ENCODE data around the gene OR56B4.
"Not testable (repeated sequence)": the region's sequence is repeated elsewhere in the genome, so short reads cannot be mapped to it uniquely, and the experiment has no call there.

Gene OR56B4

DNA sequence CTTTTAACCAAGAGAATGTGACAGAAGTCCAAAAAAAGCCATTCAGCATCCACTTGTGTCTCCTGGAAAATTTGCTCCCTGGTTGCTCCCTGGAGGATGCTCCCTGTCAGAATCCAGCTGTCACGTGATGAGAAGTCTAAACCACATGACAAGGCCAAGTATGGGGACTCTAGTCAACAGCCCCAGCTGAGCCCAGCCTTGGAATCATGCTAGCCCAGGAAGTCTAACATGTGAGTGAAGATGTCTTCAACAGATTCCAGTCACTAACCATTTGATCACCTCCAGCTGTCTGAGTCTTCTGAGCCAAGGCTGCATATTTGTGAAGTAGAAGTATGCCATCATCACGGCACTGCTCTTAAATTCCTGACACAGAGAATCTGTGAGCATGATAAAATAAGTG, 4.2 kb downstream of the OR56B4 start:
- in situ Hi-C loops (cut with MboI; ENCODE audit: low sequenced_read_pairs), result no loop called here

DNA sequence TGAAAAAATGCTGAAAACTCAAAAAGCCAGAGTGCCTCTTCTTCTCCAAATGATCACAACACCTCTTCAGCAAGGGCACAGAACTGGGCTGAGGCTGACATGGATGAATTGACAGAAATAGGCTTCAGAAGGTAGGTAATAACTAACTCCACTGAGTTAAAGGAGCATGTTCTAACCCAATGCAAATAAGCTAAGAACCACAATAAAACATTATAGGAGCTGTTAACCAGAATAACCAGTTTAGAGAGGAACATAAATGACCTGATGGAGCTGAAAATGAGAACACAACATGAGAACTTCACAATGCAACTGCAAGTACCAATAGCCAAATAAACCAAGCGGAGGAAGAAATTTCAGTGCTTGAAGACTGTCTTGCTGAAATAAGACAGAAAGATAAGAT, 9.2 kb downstream of the OR56B4 start:
- no peaks in the 10 kb centered on the region for H3K9me3 ChIP-seq
- no peaks in the 10 kb centered on the region for H3K36me3 ChIP-seq (replicated peaks)
- no peak for DNase-seq (ENCODE audit: low spot score in 2 of 2)
- no peaks in the 10 kb centered on the region for H3K4me1 ChIP-seq
- H3K27me3 ChIP-seq (ENCODE audit: low read depth), result no peaks in the 10 kb centered on the region
- in situ Hi-C loops (cut with MboI; ENCODE audit: low sequenced_read_pairs), result no loop called here
- H3K4me3 ChIP-seq, result no peak overlapping the region

More for the DNA sequence above, 4.2 kb downstream of the OR56B4 start:
- H3K4me1 ChIP-seq, result no peaks in the 10 kb centered on the region
- no peaks in the 10 kb centered on the region for H3K36me3 ChIP-seq (replicated peaks)
- no peaks in the 10 kb centered on the region; the same call in 1 of the 2 replicates for H3K27me3 ChIP-seq (ENCODE audit: low read depth)
- H3K9me3 ChIP-seq, result no peaks in the 10 kb centered on the region
- no peak for DNase-seq (ENCODE audit: low spot score in 2 of 2)
- no peak overlapping the region for H3K4me3 ChIP-seq

DNA sequence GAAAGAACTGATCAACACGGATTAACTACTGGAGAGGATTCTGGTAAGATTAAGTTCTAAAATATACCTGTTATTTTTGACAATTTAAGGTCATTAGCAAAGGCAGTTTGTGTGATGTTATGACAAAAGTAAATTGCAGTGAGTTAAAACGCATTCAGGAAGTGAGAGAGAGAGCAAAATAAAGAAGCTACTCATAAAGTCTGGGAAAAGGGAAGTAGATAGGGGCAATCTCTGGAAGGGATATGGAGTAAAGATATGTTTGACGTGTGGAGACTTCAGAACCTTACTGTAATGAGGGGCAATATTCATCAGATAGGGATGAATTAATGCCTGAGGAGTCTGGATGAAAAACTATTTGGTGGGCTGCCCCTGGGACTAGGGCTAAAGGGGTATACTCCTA, 16.8 kb downstream of the OR56B4 start:
- no peaks in the 10 kb centered on the region for H3K27me3 ChIP-seq (ENCODE audit: low read depth)
- no peak overlapping the region for H3K4me3 ChIP-seq
- DNase-seq (ENCODE audit: low spot score in 2 of 2), result no peak
- in situ Hi-C loops (cut with MboI; ENCODE audit: low sequenced_read_pairs), result no loop called here
- H3K4me1 ChIP-seq, result no peaks in the 10 kb centered on the region
- H3K9me3 ChIP-seq, result no peaks in the 10 kb centered on the region
- no peaks in the 10 kb centered on the region for H3K36me3 ChIP-seq (replicated peaks)

DNA sequence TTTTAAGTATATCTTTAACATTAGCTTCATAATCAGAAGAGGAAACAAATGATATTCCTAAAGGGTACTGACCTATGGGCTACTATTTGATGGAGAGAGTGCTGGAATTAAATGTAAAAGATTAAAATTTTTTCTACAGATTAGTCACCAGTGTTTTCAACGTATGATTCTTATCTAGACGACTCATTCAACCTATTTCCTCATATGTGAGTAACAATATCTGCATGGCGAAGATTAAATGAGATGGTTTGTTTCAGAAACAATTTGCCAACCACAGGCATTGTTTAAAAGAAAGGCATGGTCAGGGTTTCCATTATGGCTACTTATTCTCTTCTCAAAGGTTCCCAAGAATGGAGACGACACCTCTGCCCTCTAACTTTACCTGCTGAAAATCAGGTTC, 20.4 kb downstream of the OR56B4 start:
- in situ Hi-C loops (cut with MboI; ENCODE audit: low sequenced_read_pairs), result no loop called here
- Histone ChIP-seq H3K27me3 (ENCODE audit: low read depth) (no peaks in the 10 kb centered on the region; the same call in 1 of the 2 replicates), H3K4me1 (no peaks in the 10 kb centered on the region), H3K9me3 (no peaks in the 10 kb centered on the region), H3K4me3 (no peak overlapping the region), H3K36me3 (replicated peaks) (no peaks in the 10 kb centered on the region)
- DNase-seq (ENCODE audit: low spot score in 2 of 2), result no peak

DNA sequence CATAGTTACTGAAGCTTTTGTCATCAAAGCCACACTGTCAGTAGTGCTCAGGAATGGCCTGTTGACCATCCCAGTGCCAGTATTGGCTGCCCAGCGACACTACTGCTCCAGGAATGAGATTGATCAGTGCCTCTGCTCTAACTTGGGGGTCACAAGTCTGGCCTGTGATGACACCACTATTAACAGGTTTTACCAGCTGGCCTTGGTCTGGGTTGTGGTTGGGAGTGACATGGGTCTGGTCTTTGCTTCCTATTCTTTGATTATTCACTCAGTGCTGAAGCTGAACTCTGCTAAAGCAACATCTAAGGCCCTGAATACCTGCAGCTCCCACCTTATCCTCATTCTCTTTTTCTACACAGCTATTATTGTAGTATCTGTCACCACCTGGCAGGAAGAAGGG, 21.5 kb downstream of the OR56B4 start:
- Histone ChIP-seq H3K9me3 (no peaks in the 10 kb centered on the region), H3K4me1 (no peaks in the 10 kb centered on the region), H3K36me3 (replicated peaks) (no peaks in the 10 kb centered on the region), H3K4me3 (no peak overlapping the region), H3K27me3 (ENCODE audit: low read depth) (no peaks in the 10 kb centered on the region; the same call in none of the 2 replicates)
- no peak for DNase-seq (ENCODE audit: low spot score in 2 of 2)
- in situ Hi-C loops (cut with MboI; ENCODE audit: low sequenced_read_pairs), result no loop called here

DNA sequence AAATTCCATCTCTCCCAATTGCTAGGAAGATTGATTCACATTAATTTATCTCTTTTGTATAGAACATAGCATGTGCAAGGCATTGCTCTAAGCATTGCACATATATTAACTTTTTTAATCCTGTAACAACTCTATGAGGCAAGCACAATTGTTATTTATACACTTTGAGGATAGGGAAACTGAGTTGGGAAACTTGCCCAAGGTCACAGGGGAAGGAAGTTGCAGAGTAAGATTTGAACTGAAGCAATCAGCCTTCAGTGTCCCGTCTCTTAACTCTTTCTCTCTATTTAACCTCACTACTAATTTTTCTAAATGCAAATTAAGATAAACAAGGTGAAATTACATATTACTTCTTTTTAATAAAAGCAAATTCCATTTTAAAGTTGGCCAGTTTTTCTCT, 22.2 kb downstream of the OR56B4 start:
- Histone ChIP-seq H3K36me3 (replicated peaks) (no peaks in the 10 kb centered on the region), H3K4me1 (no peaks in the 10 kb centered on the region), H3K27me3 (ENCODE audit: low read depth) (peaks cover 2% of the 10 kb centered on the region), H3K4me3 (no peak overlapping the region), H3K9me3 (no peaks in the 10 kb centered on the region)
- in situ Hi-C loops (cut with MboI; ENCODE audit: low sequenced_read_pairs), result no loop called here
- DNase-seq (ENCODE audit: low spot score in 2 of 2), result no peak

DNA sequence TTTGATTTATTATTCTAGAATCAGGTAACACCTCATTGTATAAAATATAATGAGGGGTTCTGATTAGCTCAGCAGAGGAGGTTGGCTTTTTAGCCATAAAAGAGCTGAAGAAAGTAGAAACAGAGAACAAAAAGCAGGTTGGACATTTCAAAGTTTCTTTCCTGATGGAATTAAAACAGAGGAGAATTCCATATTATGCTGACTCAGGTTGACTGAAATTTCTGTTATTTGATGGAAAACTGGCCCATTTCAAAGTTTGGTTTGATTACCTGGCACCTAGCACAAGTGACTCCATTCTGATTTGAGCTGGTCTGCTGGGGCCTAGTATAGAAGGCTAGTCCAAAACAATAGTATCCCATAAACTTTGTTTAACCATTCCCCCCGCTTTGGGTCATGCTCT, 24.9 kb downstream of the OR56B4 start:
- Histone ChIP-seq H3K4me3 (no peak overlapping the region), H3K9me3 (no peaks in the 10 kb centered on the region), H3K27me3 (ENCODE audit: low read depth) (peaks cover 12% of the 10 kb centered on the region), H3K4me1 (no peaks in the 10 kb centered on the region), H3K36me3 (replicated peaks) (no peaks in the 10 kb centered on the region)
- DNase-seq (ENCODE audit: low spot score in 2 of 2), result no peak
- in situ Hi-C loops (cut with MboI; ENCODE audit: low sequenced_read_pairs), result no loop called here

DNA sequence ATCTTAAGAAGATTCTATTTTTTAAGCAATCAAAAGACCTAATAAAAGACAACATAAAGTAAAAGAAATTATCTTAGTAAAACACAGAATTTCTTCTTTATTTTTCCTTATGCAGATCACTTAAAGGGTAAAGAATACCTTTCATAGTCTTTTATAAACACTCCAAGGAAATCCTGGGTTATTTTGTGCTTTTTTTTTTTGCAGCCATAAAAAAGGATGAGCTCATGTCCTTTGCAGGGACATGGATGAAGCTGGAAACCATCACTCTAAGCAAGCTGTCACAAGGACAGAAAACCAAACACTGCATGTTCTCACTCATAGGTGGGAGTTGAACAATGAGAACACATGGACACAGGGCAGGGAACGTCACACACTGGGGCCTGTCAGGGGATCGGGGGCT, 28.5 kb downstream of the OR56B4 start:
- H3K36me3 ChIP-seq (replicated peaks); H3K4me1 ChIP-seq; H3K9me3 ChIP-seq; in situ Hi-C loops (cut with MboI; ENCODE audit: low sequenced_read_pairs); DNase-seq (ENCODE audit: low spot score in 2 of 2); H3K4me3 ChIP-seq: not testable (repeated sequence)
- H3K27me3 ChIP-seq (ENCODE audit: low read depth), result peaks cover 12% of the 10 kb centered on the region

DNA sequence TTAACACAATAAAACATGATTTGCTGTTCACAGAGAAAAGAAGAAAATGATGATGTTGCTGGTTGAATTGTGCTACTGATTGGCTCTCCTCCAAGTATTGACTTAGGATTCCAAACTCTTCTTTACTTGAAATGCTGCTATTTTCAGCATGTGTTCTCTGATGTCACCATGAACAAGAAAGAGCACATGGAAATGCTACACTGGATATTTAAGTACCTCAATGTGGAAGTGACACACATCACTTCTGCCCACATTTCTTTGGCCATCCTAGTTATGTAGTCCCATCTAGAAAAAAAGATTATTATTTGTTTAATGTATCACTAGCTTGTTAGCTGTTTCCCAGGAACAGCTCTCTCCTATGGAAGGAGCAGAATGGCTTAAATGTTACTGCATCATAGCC, 35.5 kb downstream of the OR56B4 start:
- no peak overlapping the region for H3K4me3 ChIP-seq
- no peaks in the 10 kb centered on the region for H3K4me1 ChIP-seq
- H3K36me3 ChIP-seq (replicated peaks), result no peaks in the 10 kb centered on the region
- H3K27me3 ChIP-seq (ENCODE audit: low read depth), result peaks cover 14% of the 10 kb centered on the region; the same call in 1 of the 2 replicates
- DNase-seq (ENCODE audit: low spot score in 2 of 2), result no peak
- in situ Hi-C loops (cut with MboI; ENCODE audit: low sequenced_read_pairs), result no loop called here
- no peaks in the 10 kb centered on the region for H3K9me3 ChIP-seq

DNA sequence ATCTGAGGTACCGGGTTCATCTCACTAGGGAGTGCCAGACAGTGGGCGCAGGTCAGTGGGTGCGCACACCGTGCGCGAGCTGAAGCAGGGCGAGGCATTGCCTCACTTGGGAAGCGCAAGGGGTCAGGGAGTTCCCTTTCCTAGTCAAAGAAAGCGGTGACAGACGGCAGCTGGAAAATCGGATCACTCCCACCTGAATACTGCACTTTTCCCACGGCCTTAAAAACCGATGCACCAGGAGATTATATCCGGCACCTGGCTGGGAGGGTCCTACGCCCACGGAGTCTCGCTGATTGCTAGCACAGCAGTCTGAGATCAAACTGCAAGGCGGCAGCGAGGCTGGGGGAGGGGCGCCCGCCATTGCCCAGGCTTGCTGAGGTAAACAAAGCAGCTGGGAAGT, 36.3 kb downstream of the OR56B4 start:
- in situ Hi-C loops (cut with MboI; ENCODE audit: low sequenced_read_pairs); H3K4me1 ChIP-seq; H3K36me3 ChIP-seq (replicated peaks); DNase-seq (ENCODE audit: low spot score in 2 of 2); H3K4me3 ChIP-seq; H3K9me3 ChIP-seq: not testable (repeated sequence)
- H3K27me3 ChIP-seq (ENCODE audit: low read depth), result peaks cover 14% of the 10 kb centered on the region; the same call in 1 of the 2 replicates

DNA sequence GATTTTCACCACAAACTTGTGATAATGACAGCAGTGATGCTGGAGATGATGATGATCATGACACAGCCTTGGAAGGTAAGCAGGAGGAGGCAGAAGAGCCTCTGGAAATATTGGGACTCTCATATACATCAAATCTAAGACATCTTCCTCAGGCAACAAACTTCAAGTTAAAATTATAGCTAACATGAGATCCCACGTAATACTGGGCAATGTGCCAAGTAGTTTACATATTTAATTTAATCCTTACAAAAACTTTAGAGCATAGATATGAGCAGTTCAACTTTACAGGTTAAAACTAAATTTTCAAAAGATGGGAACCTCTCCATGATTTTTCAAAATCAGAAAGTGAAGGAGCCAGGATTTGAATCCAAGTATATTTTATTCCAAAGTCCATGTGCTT, 43.6 kb downstream of the OR56B4 start:
- DNase-seq (ENCODE audit: low spot score in 2 of 2), result no peak
- no peaks in the 10 kb centered on the region for H3K27me3 ChIP-seq (ENCODE audit: low read depth)
- H3K4me1 ChIP-seq, result no peaks in the 10 kb centered on the region
- no peaks in the 10 kb centered on the region for H3K9me3 ChIP-seq
- in situ Hi-C loops (cut with MboI; ENCODE audit: low sequenced_read_pairs), result no loop called here
- no peak overlapping the region for H3K4me3 ChIP-seq
- H3K36me3 ChIP-seq (replicated peaks), result no peaks in the 10 kb centered on the region

DNA sequence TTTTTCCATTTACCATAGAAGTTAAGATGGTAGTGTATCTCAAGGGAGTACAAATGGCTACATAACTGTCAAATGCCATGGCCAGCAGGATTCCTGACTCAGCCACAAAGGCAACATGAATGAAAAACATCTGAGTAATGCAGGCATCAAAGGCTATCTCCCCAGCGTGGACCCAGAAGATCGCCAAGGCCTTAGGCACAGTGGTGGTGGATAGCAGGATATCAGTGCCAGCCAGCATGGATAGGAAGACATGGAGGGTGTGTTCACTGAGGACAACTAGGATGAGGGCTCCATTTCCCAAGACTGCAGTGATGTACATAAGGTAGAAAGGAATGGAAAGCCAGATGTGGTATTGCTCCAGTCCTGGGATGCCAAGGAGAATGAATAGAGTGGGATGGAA, 44.6 kb downstream of the OR56B4 start:
- no peak for DNase-seq (ENCODE audit: low spot score in 2 of 2)
- in situ Hi-C loops (cut with MboI; ENCODE audit: low sequenced_read_pairs), result no loop called here

DNA sequence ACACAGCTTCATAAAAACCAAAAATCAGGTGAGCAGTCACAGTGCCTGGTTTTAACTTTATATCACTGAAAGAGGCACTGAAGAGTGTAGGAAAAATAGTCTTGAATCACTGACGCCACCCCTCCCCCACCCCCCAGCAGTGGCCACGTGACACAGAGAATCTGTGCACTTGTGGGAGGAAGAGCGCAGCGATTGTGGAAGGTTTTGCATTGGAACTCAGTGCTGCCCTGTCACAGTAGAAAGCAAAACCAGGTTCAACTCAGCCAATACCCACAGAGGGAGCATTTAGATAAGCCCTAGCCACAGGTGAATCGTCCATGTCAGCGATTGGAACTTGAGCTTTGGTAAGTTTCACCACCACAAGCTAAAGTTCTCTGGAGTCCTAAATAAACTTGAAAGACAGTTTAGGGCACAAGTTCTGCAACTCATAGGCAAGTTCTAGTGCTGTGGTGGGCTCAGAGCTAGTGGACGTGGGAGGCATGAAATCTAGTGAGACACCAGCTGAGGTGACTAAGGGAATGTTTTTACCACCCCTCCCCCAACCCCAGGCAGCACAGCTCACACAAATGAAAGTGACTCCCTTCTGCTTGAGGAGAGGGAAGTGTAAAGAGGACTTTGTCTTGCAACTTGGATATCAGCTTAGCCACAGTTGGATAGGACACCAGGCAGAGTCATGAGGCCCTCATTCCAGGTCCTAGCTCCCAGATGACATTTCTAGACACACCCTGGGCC, 49.3 kb downstream of the OR56B4 start:
- H3K36me3 ChIP-seq (replicated peaks), result no peaks in the 10 kb centered on the region
- H3K4me1 ChIP-seq, result no peaks in the 10 kb centered on the region
- 0 out of 2 replicates have a peak, but pooled peaks cover 2% of the 10 kb centered on the region for H3K27me3 ChIP-seq (ENCODE audit: low read depth)
- H3K9me3 ChIP-seq, result no peaks in the 10 kb centered on the region
- no peak for DNase-seq (ENCODE audit: low spot score in 2 of 2)
- in situ Hi-C loops (cut with MboI; ENCODE audit: low sequenced_read_pairs), result no loop called here
- no peak overlapping the region for H3K4me3 ChIP-seq

More for the DNA sequence above, 44.6 kb downstream of the OR56B4 start:
- Histone ChIP-seq H3K4me3 (no peak overlapping the region), H3K9me3 (no peaks in the 10 kb centered on the region), H3K4me1 (no peaks in the 10 kb centered on the region), H3K27me3 (ENCODE audit: low read depth) (no peaks in the 10 kb centered on the region), H3K36me3 (replicated peaks) (no peaks in the 10 kb centered on the region)

Measured in HAP-1 (cell line).